Fibroblast of upper back skin (primary cell): ENCODE data around the gene C2orf15.
A peak's percentile ranks its signal among the peaks of the same experiment; 100 is the strongest.
"Not testable (repeated sequence)": the region's sequence is repeated elsewhere in the genome, so short reads cannot be mapped to it uniquely, and the experiment has no call there.

ENCODE experiments used
- DNase-seq: peaks from one replicate; pipeline ENCODE4 v3.0.0-alpha.2; 2013

Gene C2orf15

DNA sequence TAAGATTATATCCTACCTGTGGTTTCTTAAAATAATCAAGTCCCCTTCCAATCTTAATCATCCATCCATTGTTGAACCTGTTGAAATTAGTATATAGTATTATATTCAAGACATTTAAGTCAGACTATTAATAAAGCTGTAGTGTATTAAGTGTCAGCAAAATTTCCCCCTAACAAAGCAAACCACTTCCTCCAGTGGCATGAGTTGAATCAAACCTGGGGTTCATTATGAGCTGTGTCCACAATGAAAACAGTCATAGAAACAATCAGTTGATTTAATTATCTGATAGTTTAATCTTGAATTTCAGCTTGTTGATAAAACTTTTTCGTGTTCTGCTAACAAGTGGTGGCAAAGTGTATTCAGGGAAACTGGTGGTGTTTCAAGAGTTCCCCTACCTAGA is 28.0 kb downstream of the C2orf15 start:
- DNase-seq, result no peak

DNA sequence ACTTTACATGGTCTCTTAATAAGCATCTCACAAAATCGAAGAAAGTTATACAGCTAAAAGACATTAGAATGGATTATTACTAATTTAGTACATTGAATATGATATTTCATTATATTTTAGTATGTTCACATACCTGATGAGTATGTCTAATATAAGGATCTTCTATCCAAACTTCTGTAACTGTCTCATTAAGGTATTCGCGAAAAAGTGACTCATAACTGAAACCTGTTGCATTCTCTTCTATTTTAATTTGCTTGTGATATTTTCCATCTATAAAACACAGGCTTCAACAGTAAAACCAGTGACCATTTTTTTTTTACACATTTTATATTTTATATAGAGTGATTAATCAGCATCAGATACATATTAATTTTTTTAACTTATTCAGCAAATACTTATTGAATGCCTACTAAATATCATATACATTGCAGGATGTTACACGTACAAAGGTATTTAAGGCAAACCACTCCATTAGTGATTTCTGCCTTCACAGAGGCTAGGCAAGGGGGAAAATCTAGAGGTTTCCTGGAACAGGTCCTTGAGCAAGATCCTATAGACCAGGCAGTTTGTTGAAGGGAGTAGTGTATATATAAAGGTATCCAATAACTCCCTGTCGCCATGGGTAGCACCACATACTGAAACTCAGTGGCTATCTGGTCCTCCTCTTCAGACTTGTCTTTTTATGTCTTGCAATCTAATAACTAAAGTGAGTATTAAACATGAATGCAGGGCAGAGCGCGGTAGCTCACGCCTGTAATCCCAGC is 30.1 kb downstream of the C2orf15 start:
- no peak for DNase-seq

GRCh38 chr2:99180755-99181623 is 39.5 kb downstream of the C2orf15 start, which contains the start of the genes MITD1 and MRPL30:
TSS of gene MITD1 (minus strand) at chr2:99181058. CDS start at chr2:99180981, 77 bp downstream.
TSS of gene MRPL30 (plus strand) at chr2:99181184. CDS start at chr2:99186204, 5,020 bp downstream.
- DNase-seq, result peak; percentile 95

DNA sequence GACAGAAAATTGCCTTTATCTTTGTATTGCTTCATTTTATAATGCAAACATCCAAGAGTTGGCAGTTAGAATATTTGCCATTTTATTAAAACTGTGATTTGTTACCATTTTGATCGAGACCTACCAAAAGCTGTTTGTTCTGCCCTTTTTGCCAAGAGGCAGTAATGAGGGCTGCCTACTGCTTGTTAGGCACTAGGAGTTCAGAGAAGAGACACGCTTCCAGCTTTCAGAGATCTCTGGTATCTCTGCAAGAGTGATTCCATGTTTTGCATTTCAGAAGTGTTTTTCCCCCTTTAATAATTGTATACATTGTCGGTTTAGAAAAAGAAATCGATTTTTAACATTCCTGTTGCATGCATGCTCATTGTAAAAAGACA is 40.1 kb downstream of the C2orf15 start:
- no peak for DNase-seq

DNA sequence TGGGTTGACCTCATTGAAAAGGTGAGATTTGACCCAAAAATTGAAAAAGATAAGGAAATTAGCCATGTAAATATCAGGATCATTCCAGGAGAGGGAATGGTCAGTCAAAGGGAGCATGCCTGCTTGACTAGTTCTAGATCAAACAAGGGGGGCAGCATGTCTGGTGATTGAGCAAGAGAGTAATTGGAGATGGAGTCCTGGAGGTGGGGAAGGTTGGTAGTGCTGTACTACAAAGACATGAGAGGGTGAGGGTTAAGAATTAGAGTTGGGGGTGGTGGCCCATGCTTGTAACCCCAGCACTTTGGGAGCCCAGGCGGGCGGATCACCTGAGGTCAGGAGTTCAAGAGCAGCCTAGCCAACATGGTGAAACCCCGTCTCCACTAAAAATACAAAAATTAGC is 41.5 kb downstream of the C2orf15 start:
- DNase-seq, result no peak

GRCh38 chr2:99184811-99185210 is 43.3 kb downstream of the C2orf15 start:
- no peak for DNase-seq

GRCh38 chr2:99187011-99187410 is 45.5 kb downstream of the C2orf15 start:
- no peak for DNase-seq

DNA sequence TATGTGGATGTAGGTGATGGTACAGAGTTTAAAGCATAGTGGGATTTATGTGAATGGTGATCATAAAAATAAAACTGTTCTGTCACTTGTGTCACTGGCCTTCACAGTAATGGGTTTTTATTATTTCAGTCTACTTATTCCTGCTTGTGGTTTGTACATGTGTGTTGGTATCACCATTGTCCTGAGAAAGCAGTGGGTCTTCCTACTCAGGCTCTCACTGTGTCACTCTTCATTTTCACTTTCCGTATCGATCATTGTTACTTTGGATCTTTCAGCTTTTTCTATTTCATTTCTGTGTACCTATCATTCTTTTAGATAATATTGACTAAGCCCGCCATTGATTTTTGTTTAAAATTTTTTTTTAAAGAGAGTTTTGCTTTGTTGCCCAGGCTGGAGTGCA is 46.9 kb downstream of the C2orf15 start:
- no peak for DNase-seq

- no peak for DNase-seq
Measured at GRCh38 chr2:99190548-99190947, 49.0 kb downstream of the C2orf15 start.

DNA sequence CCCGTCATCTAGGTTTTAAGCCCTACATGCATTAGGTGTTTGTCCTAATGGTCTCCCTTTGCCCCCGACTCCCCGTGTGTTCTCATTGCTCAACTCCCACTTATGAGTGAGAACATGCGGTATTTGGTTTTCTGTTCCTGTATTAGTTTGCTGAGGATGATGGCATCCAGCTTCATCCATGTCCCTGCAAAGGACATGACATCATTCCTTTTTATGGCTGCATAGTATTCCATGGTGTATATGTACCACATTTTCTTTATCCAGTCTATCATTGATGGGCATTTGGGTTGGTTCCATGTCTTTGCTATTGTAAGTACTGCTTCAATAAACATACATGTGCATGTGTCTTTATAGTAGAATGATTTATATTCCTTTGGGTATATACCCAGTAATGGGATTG is 50.9 kb downstream of the C2orf15 start:
- not testable (repeated sequence) for DNase-seq

GRCh38 chr2:99198103-99198841 is 56.8 kb downstream of the C2orf15 start:
- no peak for DNase-seq

- DNase-seq, result no peak
Measured at GRCh38 chr2:99200076-99200800, 58.7 kb downstream of the C2orf15 start.
